ENCODE data around the gene ADGRF5. TPM values are rescaled to one million over a fixed set of nuclear protein-coding genes. Genes with fewer than 3 reads are reported as not detected.

ADGRF5 gene
- total and polyA plus RNA-seq, 10 of the 15 experiments (the other 5 are each of a cell fraction or from before 2014, with no cell fraction given): 0.01 to 0.13 TPM; not detected in 8

DNA sequence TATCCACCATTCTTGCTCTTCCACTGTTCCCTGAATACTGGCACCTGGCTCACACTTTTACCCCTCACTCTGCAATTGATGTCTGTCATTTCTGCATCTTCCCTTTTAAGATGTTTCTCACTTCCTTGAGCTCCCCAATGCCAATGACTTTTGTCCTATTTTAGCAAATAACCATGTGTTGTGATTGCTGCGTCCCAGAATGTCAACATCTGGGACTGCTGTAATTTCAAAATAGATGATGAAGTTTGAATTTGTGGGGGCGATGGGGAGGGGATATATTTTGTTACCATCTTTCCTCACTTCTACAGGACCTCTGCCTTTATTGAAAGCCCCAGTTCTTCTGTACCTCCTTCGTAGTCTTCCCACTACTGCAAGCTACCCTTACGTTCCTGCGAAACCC, 40.0 kb upstream of the ADGRF5 start (continued):
- TF ChIP-seq ASH2L (IDR thresholded peaks at IDR 0.05; ENCODE audit: borderline replicate concordance, low read depth) (no peak), CBFB (IDR thresholded peaks at IDR 0.05; ENCODE audit: low read depth) (no peak), RAD21 (IDR thresholded peaks at IDR 0.05; ENCODE audit: insufficient read depth, low read depth, low read length) (no peak)
- TF ChIP-seq, protein P1, sequence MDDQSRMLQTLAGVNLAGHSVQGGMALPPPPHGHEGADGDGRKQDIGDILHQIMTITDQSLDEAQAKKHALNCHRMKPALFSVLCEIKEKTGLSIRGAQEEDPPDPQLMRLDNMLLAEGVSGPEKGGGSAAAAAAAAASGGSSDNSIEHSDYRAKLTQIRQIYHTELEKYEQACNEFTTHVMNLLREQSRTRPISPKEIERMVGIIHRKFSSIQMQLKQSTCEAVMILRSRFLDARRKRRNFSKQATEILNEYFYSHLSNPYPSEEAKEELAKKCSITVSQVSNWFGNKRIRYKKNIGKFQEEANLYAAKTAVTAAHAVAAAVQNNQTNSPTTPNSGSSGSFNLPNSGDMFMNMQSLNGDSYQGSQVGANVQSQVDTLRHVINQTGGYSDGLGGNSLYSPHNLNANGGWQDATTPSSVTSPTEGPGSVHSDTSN (IDR thresholded peaks at IDR 0.05; ENCODE audit: insufficient replicate concordance, low read depth, low read length): no peak

DNA sequence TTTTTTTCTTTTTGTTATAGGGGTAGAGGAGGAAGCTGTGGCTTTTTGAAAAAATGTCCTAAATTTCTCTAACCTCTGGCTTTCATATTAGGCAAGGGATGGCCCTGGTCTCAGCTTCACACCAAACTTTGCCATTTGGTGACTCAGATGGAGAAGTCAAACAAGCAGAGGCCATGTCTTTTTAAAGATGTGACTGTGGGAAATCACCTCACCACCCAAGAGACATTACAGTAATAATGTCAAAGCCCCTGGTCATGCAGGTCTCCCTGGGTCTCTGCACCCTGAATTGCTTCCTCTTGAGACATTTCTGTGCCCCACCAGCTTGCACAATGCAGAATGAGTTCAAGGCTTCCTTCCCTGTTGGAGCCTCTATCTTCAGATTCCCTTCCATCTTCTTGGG, 39.5 kb upstream of the ADGRF5 start:
- H3K79me2 ChIP-seq (ENCODE audit: control insufficient read depth, insufficient read depth, low read length): no peaks in the 10 kb centered on the region

More for the DNA sequence above, 39.5 kb upstream of the ADGRF5 start:
- H4K20me1 ChIP-seq (ENCODE audit: control insufficient read depth, insufficient read depth): no peaks in the 10 kb centered on the region
- intact Hi-C loops (cut with micrococcal nuclease; ENCODE audit: unreplicated experiment) (no loop called here), in situ Hi-C loops (cut with MboI) (no loop called here)
- H3K27ac ChIP-seq (ENCODE audit: control insufficient read depth, insufficient read depth): no peak overlapping the region
- H3K9ac ChIP-seq (ENCODE audit: control insufficient read depth, insufficient read depth, low read length): no peak overlapping the region
- H3K4me3 ChIP-seq: no peak overlapping the region
- ChIA-PET POLR2A (no interaction called here), RAD21 (ENCODE audit: unreplicated experiment) (no interaction called here), SMC1A (ENCODE audit: uncharacterized antibody, unreplicated experiment) (no interaction called here), CTCF (interaction anchor here (1.2 to 1.4 kb wide), 2 partner anchors 12 to 97 kb away, joined by 3 read pairs; no protein-coding TSS in a partner anchor)
- ATAC-seq: peak; percentile 56
- H3K27me3 ChIP-seq (replicated peaks in 1 of 2; ENCODE audit: control insufficient read depth in 2 of 2, insufficient read depth in 2 of 2, low read length in 1 of 2): no peaks in the 10 kb centered on the region
- H2AFZ ChIP-seq (ENCODE audit: control insufficient read depth, low read depth, low read length): no peak overlapping the region
- no peak overlapping the region for H3K4me2 ChIP-seq (ENCODE audit: control insufficient read depth, insufficient read depth)
- no peak for FAIRE-seq
- H3K4me1 ChIP-seq (ENCODE audit: control insufficient read depth, insufficient read depth, low read length): no peaks in the 10 kb centered on the region
- no peaks in the 10 kb centered on the region for H3K36me3 ChIP-seq (ENCODE audit: control insufficient read depth in 2 of 2, insufficient read depth in 2 of 2, low read length in 1 of 2)
- no peaks in the 10 kb centered on the region for H3K9me3 ChIP-seq (replicated peaks; ENCODE audit: control insufficient read depth, insufficient read depth, low read length)
- DNase-seq (ENCODE audit: low read depth, low spot score): no peak
- BruUV-seq (replicated peaks): no TSS peak
- TF ChIP-seq PAX8 (IDR thresholded peaks at IDR 0.05): no peak
- TF ChIP-seq, protein P2, sequence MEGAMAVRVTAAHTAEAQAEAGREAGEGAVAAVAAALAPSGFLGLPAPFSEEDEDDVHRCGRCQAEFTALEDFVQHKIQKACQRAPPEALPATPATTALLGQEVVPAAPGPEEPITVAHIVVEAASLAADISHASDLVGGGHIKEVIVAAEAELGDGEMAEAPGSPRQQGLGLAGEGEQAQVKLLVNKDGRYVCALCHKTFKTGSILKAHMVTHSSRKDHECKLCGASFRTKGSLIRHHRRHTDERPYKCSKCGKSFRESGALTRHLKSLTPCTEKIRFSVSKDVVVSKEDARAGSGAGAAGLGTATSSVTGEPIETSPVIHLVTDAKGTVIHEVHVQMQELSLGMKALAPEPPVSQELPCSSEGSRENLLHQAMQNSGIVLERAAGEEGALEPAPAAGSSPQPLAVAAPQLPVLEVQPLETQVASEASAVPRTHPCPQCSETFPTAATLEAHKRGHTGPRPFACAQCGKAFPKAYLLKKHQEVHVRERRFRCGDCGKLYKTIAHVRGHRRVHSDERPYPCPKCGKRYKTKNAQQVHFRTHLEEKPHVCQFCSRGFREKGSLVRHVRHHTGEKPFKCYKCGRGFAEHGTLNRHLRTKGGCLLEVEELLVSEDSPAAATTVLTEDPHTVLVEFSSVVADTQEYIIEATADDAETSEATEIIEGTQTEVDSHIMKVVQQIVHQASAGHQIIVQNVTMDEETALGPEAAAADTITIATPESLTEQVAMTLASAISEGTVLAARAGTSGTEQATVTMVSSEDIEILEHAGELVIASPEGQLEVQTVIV (IDR thresholded peaks at IDR 0.05; ENCODE audit: borderline replicate concordance, partially characterized antibody): no peak
- TF ChIP-seq, protein P3, sequence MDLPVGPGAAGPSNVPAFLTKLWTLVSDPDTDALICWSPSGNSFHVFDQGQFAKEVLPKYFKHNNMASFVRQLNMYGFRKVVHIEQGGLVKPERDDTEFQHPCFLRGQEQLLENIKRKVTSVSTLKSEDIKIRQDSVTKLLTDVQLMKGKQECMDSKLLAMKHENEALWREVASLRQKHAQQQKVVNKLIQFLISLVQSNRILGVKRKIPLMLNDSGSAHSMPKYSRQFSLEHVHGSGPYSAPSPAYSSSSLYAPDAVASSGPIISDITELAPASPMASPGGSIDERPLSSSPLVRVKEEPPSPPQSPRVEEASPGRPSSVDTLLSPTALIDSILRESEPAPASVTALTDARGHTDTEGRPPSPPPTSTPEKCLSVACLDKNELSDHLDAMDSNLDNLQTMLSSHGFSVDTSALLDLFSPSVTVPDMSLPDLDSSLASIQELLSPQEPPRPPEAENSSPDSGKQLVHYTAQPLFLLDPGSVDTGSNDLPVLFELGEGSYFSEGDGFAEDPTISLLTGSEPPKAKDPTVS (IDR thresholded peaks at IDR 0.05; ENCODE audit: low read depth, low read length): no peak
- TF ChIP-seq RCOR1 (conservative IDR thresholded peaks at IDR 0.05; ENCODE audit: low read depth, low read length): no peak
- TF ChIP-seq ATF7 (IDR thresholded peaks at IDR 0.05; ENCODE audit: low read depth): no peak
- TF ChIP-seq CEBPB (IDR thresholded peaks at IDR 0.05; ENCODE audit: borderline replicate concordance in 1 of 2, low read depth in 2 of 2, low read length in 2 of 2): no peak
- TF ChIP-seq RUNX3 (IDR thresholded peaks at IDR 0.05; ENCODE audit: low read length): no peak
- TF ChIP-seq KLF5 (IDR thresholded peaks at IDR 0.05; ENCODE audit: partially characterized antibody): no peak
- TF ChIP-seq HDAC6 (IDR thresholded peaks at IDR 0.05; ENCODE audit: unreplicated experiment): no peak
- no peak for TF ChIP-seq TARDBP (IDR thresholded peaks at IDR 0.05; ENCODE audit: borderline replicate concordance)
- TF ChIP-seq POU2F2 (IDR thresholded peaks at IDR 0.05; ENCODE audit: borderline replicate concordance, low read depth, low read length): no peak

Measured in GM12878 (cell line).